GM12878 (cell line): ENCODE data around the gene FAM222B. TPM values are rescaled to one million over a fixed set of nuclear protein-coding genes. Genes with fewer than 3 reads are reported as not detected.

Experiments
- ATF3 ChIP-seq: IDR thresholded peaks from 2 replicates; pipeline ENCODE4 v1.6.1; 2011; ENCODE audit warnings: low read depth, mild to moderate bottlenecking, low read length, moderate library complexity, borderline replicate concordance; ENCODE audit errors: extremely low read depth
- BHLHE40 ChIP-seq, 2 experiments: fragments of 450-650 bp in 1 of 2; IDR thresholded peaks; 2 replicates each; pipeline ENCODE4 v1.6.1; 2011 to 2017; ENCODE audit warnings: low read depth in 2 of 2, borderline replicate concordance in 1 of 2, improper control_type of control experiment in 1 of 2, low read length in 1 of 2, mild to moderate bottlenecking in 1 of 2
- BMI1 ChIP-seq: fragments of 450-650 bp; IDR thresholded peaks from 2 replicates; pipeline ENCODE4 v1.6.1; 2016; ENCODE audit warnings: mild to moderate bottlenecking, moderate library complexity, borderline replicate concordance
- FOS ChIP-seq: IDR thresholded peaks from 3 replicates; pipeline ENCODE4 v1.6.1; 2011; ENCODE audit warnings: borderline replicate concordance; ENCODE audit not compliant: insufficient read length; ENCODE audit errors: extremely low read depth
- LARP7 ChIP-seq: fragments of 450-650 bp; IDR thresholded peaks from 2 replicates; pipeline ENCODE4 v1.6.1; 2017; ENCODE audit warnings: mild to moderate bottlenecking
- NBN ChIP-seq: fragments of 450-650 bp; IDR thresholded peaks from 2 replicates; pipeline ENCODE4 v1.6.1; 2016
- RELA ChIP-seq: fragments of 450-650 bp; IDR thresholded peaks from 2 replicates; pipeline ENCODE4 v1.8.0; 2014; ENCODE audit warnings: borderline replicate concordance; ENCODE audit not compliant: partially characterized antibody
- SIN3A ChIP-seq: IDR thresholded peaks from 2 replicates; pipeline ENCODE4 v1.6.1; 2012; ENCODE audit warnings: low read depth, low read length, improper control_type of control experiment
- SMAD5 ChIP-seq: IDR thresholded peaks from 2 replicates; pipeline ENCODE4 v1.6.1; 2016; ENCODE audit warnings: antibody characterized with exemption, low read depth
- SMC3 ChIP-seq: IDR thresholded peaks from 2 replicates; pipeline ENCODE4 v1.6.1; 2011; ENCODE audit warnings: low read length, improper control_type of control experiment, borderline replicate concordance
- SREBF1 ChIP-seq: IDR thresholded peaks from 2 replicates; pipeline ENCODE4 v1.6.1; 2012; ENCODE audit warnings: mild to moderate bottlenecking, low read length
- YY1 ChIP-seq: IDR thresholded peaks from 2 replicates; pipeline ENCODE4 v1.6.1; 2011; ENCODE audit warnings: low read depth, mild to moderate bottlenecking, low read length
- ZBTB4 ChIP-seq: fragments of 450-650 bp; formaldehyde crosslinking; IDR thresholded peaks from 2 replicates; pipeline ENCODE4 v1.4.0; 2022; ENCODE audit warnings: mild to moderate bottlenecking, moderate library complexity
- ZNF687 ChIP-seq: fragments of 450-650 bp; IDR thresholded peaks from 2 replicates; pipeline ENCODE4 v1.6.1; 2017; ENCODE audit warnings: mild to moderate bottlenecking, moderate library complexity
- polyA plus RNA-seq, 11 experiments: library from polyadenylated mRNA; depleted of rRNA in 4 of 11; unstranded in 6 of 11; stranded (reverse) in 5 of 11; fragments of >200 nt; fragmentation: Nextera tagmentation in 4 of 11; fragmentation: Illumina TruSeq in 1 of 11; extraction: Ambion mirVana in 4 of 11; extraction: Trizol in 1 of 11; gene quantifications; 1 replicate in 1 of 11; 2 replicates in 10 of 11; pipeline versions ENCODE4 v1.2.1 to v1.2.3, GENCODE V29; 2011 to 2016; ENCODE audit warnings: inconsistent platforms in 2 of 11, missing spikeins in 2 of 11, low read depth in 1 of 11
- total RNA-seq, 4 experiments: library from RNA; depleted of rRNA in 3 of 4; stranded (reverse); fragments of >200 nt in 3 of 4; fragmentation: Illumina TruSeq in 1 of 4; extraction: Trizol in 1 of 4; gene quantifications; 2 replicates each; pipeline versions ENCODE4 v1.2.1 to v1.2.3, GENCODE V29; 2013 to 2021
- TF ChIP-seq, protein P1 (sequence below): fragments of 450-650 bp; IDR thresholded peaks from 2 replicates; pipeline ENCODE4 v1.6.1; 2018; ENCODE audit warnings: mild to moderate bottlenecking, low read depth, moderate library complexity; ENCODE audit not compliant: partially characterized antibody
- TF ChIP-seq, protein P2 (sequence below): IDR thresholded peaks from 2 replicates; pipeline ENCODE4 v1.6.1; 2012; ENCODE audit warnings: low read depth, low read length, improper control_type of control experiment

The FAM222B gene
- total and polyA plus RNA-seq, 10 of the 15 experiments (the other 5 are each of a cell fraction or from before 2014, with no cell fraction given), result 2.8 to 18.3 (median 6.4) TPM

DNA sequence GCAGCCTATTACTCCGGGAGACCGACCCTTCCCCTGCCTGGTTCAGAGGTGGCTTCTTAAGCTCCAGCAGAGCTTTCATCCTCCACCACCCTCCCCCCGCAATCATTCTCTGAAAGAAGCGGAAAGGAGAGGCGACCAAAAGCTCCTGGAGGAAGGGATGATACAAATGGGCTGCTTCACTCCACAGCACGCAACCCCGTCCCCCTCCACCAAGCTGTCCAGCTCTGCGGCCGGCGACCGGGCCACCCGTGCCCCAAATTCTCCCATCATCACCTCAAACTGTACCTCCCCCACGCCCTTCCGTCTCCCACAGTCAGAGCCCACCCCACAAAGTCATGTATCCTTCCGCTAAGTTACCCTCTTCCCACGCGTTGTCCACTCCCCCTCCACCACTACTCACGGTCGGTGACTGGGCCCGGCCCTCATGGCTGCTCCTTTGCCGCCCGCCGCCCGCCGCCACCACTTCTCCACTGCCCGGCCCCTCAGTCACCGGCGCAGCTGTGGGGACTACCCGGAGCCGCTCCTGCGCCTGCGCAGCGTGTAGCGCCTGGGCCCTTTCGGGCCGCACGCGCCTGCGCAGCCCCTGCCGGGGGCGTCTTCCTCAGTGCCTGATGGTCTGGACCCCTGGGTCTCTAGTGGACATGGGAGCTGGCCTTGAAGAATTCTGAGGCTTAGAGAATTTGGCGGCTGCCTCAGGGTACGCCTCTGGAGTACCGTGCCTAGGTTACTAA is at the start of gene FAM222B (continued):
- peak; percentile 62 for TF ChIP-seq ZNF687
- TF ChIP-seq LARP7, result 0 out of 2 replicates have a peak, but pooled peaks have one; percentile 26
- TF ChIP-seq, protein P1, sequence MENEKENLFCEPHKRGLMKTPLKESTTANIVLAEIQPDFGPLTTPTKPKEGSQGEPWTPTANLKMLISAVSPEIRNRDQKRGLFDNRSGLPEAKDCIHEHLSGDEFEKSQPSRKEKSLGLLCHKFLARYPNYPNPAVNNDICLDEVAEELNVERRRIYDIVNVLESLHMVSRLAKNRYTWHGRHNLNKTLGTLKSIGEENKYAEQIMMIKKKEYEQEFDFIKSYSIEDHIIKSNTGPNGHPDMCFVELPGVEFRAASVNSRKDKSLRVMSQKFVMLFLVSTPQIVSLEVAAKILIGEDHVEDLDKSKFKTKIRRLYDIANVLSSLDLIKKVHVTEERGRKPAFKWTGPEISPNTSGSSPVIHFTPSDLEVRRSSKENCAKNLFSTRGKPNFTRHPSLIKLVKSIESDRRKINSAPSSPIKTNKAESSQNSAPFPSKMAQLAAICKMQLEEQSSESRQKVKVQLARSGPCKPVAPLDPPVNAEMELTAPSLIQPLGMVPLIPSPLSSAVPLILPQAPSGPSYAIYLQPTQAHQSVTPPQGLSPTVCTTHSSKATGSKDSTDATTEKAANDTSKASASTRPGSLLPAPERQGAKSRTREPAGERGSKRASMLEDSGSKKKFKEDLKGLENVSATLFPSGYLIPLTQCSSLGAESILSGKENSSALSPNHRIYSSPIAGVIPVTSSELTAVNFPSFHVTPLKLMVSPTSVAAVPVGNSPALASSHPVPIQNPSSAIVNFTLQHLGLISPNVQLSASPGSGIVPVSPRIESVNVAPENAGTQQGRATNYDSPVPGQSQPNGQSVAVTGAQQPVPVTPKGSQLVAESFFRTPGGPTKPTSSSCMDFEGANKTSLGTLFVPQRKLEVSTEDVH, result no peak
- TF ChIP-seq SMAD5, result peak; percentile 82; the same call in 1 of the 2 replicates
- no peak for TF ChIP-seq BMI1
- TF ChIP-seq ATF3, result peak; percentile 35; the same call in 1 of the 2 replicates
- no peak for TF ChIP-seq FOS
- peak; percentile 20 to 57; a peak in 1 of 4 replicates for TF ChIP-seq BHLHE40 (IDR thresholded peaks at IDR 0.05; ENCODE audit: borderline replicate concordance in 1 of 2, low read depth in 2 of 2, low read length in 1 of 2)
- TF ChIP-seq ZBTB4 (CRISPR knock-in tag), result no peak
- TF ChIP-seq, protein P2, sequence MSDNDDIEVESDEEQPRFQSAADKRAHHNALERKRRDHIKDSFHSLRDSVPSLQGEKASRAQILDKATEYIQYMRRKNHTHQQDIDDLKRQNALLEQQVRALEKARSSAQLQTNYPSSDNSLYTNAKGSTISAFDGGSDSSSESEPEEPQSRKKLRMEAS, result peak; percentile 49; the same call in 1 of the 2 replicates
- peak; percentile 67; the same call in 1 of the 2 replicates for TF ChIP-seq SIN3A
- TF ChIP-seq SMC3, result 0 out of 2 replicates have a peak, but pooled peaks have one; percentile 6
- TF ChIP-seq RELA, result no peak
- peak; percentile 91 for TF ChIP-seq NBN
- TF ChIP-seq SREBF1, result no peak
- peak; percentile 61; the same call in 1 of the 2 replicates for TF ChIP-seq YY1
